ELR (cell line): ENCODE data around the gene SPATS2.

Source experiments
- DNase-seq: peaks from one replicate; pipeline ENCODE4 v3.0.0-alpha.2; 2015; ENCODE audit warnings: low read depth

The SPATS2 gene

DNA sequence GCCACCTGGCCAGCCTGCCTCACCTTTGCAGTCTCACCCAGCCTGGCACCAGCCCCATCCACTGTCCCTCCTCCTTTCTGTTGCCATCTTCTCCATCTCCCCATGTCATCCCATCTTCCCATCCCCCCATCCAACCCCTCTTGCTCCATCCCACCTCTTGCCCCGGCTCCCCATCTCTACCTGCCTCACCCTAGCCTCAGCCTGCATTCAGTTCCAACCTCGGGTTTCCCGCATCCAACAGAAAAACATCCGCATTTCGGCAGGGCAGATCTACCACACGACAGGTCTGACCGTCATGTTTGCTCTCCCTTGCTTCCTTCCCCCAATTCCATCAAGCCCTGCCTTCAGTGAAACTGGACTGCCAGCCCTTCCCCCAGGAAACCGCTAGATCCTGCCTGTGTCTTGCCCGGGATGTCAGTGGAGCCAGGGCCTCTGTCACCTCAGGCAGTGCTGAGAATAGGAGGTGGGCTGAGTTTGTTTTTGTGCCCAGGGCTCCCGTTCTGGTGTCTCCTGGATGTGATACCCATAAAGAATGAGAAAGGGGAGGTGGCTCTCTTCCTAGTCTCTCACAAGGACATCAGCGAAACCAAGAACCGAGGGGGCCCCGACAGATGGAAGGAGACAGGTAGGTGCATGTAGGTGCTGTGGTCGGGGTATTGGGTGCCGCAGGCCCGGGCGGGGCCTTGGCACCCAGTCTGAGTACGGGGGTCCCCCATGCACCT, 174.0 kb downstream of the SPATS2 start:
- no peak for DNase-seq

DNA sequence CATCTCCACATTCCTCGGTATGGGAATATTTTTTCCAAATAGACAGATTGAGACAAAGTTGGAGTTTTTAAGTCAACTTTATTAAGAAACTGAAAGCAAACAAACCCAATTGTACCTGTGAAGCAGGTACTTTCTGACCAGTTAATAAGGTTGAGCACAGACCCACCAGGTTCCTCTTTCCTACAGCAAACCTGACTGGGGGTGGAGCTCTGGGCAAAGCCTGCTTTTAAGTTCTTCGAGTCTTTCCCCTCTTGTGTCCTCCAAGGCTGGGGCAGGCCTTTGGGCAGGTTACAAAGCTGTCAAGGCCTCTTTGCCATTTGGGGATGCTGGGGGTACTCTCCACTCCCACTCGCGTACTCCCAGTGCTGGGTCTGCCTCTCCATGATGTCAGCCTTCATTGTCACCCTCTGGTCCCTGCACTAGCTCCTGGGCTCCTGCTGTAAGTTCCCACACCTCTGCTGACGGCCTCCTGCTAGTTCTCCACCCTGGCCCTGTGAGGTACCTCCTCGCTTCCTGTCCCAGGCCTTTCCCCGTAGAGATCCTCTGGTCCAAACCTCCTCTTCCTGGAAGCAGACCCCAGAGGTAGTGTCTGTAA, 174.7 kb downstream of the SPATS2 start:
- DNase-seq: no peak

DNA sequence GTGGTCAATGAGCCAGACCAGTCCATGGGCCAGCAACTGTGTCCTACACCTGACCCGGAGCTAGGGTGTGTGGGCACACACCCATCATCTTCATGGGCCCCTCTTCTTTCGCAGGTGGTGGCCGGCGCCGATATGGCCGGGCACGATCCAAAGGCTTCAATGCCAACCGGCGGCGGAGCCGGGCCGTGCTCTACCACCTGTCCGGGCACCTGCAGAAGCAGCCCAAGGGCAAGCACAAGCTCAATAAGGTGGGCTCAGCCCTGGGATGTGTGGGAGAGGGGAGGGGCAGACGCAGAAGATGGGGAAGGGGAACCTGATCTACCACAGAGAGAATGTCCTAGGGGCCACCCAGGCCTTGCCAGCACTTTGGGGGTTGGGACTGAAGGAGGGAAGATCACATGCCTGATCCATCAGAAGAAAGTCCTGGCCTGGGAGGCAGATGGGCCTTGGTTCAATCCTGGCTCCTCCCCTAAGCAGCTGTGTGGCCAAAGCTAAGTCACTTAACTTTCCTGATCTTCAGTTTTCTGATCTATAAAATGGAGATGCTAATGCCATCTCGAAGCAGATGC, 175.4 kb downstream of the SPATS2 start:
- no peak for DNase-seq

DNA sequence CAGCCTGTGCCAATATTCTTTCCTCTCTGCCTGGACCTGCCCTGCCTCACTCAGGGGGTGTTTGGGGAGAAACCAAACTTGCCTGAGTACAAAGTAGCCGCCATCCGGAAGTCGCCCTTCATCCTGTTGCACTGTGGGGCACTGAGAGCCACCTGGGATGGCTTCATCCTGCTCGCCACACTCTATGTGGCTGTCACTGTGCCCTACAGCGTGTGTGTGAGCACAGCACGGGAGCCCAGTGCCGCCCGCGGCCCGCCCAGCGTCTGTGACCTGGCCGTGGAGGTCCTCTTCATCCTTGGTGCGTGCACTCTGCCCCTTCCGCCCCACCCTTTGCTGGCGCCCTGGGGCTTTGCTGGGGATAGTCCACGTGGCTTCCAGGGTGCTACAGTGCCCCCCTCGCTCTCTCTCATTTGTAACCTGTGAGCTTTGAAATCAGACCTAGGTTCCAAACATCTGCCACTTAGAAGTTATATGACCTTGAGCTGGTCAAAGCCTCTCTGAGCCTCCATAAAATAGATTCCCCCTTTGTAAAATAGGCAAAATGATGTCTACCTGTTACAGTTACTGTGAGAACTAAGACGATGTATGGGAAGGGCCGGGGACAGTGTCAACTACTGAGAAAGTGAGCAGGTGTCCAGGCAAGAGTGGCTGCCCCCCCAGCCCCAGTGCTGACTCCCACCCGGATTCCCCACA, 176.1 kb downstream of the SPATS2 start:
- DNase-seq: no peak

DNA sequence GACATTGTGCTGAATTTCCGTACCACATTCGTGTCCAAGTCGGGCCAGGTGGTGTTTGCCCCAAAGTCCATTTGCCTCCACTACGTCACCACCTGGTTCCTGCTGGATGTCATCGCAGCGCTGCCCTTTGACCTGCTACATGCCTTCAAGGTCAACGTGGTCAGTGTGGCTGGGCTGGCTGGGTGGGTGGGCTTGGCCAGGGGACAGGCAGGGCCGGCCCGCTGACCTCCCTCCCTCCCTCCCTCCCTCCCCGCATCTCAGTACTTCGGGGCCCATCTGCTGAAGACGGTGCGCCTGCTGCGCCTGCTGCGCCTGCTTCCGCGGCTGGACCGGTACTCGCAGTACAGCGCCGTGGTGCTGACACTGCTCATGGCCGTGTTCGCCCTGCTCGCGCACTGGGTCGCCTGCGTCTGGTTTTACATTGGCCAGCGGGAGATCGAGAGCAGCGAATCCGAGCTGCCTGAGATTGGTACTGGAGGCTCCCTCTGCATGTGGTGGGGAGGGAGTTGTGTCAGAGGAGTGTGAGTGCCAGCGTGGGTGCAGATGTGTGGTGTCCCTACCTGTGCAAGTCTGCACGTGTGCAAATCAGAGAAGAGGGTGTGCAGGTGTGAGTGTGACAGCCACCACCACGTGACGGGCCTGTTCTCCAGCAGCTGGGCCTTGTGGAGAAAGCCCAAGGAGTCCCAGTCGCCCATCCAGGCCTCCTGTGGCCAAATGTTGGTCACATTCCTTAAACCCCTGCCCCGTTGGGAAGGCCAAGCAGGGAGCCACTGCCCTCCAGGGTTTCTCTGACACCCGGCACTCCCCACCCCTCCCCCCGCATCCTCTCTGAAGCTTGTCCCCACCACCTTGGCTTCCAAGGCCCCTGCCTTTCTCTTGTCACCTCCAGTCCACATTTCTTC, 176.9 kb downstream of the SPATS2 start:
- DNase-seq: no peak

DNA sequence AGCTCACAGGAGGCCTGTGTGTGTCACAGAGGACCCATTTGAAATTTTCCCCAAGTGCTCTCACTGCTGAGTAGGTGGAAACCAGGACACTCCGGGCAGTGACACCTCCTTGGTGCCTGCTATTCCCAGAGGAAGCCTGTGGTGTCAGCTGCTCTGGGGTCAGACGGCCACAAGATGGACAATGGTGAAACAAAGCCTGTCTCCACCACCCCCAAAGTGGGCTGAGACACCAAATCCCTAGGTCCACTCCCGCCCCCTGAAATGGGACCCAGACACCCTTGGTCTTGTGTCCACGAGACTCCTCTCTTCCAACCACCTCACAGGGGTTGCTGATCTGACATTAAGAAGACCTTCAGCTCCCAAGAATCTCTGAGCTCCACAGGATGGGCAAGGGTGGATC, 178.6 kb downstream of the SPATS2 start:
- no peak for DNase-seq

DNA sequence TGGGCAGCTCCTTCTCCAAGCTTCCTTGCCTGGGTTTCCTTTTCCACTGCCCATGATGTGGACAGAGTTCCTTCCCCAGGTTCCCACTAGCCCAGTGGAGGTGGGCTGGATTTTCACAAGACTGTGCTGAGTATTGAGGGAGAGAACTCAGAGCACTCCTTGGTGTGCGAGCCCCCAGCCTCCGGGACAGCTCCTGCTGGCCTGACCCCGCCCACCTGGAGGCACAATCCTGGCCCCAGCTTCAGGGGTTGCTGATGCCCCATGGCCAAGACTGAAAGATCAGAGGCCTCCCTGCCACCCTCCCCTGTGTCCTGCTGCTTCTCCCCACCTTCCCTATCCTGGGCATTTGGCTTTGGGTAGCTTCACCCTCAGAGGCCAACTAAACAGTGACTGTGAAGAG, 179.2 kb downstream of the SPATS2 start:
- no peak for DNase-seq

DNA sequence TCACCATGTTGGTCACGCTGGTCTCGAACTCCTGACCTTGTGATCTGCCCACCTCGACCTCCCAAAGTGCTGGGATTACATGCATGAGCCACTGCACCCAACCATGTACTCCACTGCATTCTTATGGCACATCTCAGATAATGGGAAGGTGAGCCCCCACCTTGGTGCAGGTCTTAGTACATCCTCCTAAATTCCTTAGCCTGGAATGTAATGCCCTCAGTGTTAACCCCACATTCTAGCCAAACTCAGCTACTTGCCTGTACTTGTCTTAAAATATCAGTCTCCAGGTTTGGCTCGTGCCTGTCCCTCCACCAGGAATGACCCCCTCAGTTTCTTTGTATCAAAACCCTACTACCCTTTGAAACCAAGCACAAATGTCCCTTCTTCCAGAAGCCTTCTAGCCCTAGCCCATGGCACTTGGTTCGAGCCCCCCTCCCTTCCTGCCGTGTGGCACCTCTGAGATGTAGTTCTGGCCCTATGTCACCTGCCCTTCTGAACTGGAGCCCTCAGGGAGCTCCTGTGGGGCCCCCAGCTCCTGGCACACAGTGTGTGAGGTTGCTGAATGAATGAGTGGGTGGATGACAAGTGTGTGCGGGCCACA, 179.9 kb downstream of the SPATS2 start:
- DNase-seq: no peak

DNA sequence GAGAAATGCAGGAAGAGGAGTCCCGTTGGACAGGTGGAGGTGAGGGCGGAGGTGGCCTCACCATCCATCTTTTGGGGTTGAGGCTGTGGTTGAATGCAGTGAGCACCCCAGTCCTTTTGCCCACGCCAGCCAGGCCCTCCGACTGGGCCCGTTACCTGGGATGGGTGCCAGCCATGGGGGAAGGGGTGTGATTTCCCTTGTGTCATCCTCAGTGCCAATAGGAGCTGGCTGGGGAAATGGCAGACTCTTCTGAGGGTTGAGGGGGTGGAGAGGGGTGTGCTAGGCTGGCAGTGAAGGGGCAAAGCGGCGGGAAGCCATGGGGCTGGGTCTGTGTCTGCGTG, 181.2 kb downstream of the SPATS2 start:
- DNase-seq: no peak

DNA sequence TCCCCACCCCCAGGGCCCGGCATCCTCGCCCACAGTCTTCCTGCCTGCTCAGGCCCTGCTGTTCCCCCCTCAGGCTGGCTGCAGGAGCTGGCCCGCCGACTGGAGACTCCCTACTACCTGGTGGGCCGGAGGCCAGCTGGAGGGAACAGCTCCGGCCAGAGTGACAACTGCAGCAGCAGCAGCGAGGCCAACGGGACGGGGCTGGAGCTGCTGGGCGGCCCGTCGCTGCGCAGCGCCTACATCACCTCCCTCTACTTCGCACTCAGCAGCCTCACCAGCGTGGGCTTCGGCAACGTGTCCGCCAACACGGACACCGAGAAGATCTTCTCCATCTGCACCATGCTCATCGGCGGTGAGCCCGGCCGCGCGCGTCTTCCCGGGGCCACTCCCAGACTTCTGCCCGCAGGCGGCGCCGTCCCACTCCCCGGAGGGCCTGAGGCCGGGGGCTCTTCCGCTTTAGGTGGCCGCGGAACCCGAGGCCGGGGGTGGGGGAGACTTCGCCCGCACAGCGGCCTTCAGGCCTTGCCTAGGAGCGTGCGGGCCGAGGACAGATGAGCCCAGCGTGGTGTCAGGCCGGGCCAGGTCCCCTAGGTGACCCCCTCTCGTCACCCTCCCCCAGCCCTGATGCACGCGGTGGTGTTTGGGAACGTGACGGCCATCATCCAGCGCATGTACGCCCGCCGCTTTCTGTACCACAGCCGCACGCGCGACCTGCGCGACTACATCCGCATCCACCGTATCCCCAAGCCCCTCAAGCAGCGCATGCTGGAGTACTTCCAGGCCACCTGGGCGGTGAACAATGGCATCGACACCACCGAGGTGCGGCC, 181.8 kb downstream of the SPATS2 start:
- DNase-seq: no peak

DNA sequence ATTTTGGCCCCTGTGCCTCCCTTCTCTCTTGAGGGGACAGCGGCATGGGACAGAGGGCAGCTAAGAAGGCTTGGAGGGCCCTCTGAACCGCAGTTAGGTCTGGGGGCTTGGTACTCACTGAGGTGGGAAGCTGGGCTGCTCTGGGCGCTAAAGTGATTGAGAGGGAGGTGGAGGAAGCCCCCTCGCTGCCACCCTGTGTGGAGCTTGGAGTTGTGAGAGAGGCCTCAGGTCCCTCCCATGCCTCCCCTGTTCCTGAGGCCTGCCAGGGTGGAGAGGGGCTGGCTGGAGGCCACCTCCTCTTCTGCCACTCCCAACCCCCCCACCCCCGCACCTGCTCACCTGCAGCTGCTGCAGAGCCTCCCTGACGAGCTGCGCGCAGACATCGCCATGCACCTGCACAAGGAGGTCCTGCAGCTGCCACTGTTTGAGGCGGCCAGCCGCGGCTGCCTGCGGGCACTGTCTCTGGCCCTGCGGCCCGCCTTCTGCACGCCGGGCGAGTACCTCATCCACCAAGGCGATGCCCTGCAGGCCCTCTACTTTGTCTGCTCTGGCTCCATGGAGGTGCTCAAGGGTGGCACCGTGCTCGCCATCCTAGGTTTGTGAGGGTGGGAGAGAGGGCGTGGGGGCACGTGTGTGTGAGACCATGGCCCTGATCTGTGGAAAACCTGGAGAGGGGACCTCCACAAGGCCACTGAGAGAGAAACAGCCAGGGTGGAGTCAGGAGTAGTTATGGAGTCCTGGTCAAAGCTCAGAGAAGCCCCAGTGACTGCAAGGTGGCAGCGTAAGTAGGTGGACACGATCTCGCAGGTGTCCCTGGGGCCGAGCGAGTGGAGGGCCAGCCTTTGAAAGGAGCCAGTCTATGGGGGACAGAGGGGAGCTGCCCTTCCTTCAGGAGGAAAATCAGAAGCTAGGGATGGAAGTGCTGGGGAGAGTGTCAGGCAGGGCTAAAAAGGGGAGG, 182.8 kb downstream of the SPATS2 start:
- no peak for DNase-seq

DNA sequence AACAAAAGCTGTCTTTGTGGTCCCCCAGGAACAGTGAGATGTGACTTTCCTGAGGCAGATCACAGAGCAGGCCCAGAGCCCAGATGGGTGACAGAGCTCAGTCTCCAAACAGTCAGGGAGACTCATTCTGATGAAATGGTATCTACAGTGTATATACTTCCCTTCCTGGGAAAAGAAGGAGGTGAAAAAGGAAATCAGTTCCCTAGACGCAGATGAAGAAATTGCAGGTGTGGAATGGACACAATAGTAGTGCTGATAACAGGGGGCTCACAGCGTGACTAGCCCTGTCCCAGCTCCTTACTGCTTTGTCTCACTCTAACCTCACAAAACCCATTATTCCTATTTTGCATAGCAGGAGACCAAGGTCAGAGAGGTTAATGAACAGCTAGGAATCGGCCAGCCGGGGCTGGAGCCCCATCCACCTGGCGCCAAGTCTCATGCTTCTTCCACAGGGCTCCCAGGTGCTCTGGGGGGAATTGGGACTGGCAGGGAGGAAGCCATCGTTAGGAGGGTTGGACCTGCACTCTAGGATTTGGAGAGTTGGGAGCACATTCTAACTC, 183.5 kb downstream of the SPATS2 start:
- DNase-seq: no peak

DNA sequence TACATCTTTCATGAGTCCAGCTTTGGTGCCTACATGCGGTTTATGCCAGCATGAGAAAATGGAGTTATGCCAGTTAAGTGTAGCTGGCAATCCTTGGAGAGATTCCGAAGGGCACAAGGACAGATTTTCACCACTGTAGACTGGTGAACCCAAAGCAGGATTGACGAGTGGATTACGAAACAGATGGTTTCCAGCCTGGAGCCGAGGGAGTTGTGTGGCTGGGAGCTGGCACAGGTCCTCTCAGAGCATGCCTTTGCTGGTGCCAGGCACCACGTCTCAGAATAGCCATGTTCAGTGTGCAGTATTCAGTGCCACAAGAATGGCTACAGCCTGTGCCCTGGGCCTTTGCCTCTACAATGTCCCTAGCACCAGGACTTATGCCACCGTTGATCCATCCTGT, 184.8 kb downstream of the SPATS2 start:
- DNase-seq: no peak

DNA sequence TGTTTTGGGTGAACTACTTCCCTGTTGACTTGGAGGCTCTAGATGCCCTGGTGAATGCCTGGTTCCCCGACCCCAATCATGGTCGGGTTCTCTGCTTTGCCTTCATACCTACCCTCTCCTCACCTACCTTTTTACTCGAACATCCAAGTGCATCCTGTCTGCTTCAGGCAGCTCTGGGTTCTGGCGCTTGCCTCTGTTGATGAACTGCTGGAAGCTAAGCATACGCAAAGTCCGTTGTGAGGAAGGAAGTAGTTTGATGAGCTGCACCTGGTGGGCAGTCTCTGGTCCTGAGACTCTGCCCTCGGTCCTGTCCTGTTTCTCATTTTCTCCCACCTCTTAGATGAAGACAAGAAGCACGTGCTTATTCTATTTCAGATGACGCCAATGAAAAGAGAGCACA, 185.2 kb downstream of the SPATS2 start:
- no peak for DNase-seq

DNA sequence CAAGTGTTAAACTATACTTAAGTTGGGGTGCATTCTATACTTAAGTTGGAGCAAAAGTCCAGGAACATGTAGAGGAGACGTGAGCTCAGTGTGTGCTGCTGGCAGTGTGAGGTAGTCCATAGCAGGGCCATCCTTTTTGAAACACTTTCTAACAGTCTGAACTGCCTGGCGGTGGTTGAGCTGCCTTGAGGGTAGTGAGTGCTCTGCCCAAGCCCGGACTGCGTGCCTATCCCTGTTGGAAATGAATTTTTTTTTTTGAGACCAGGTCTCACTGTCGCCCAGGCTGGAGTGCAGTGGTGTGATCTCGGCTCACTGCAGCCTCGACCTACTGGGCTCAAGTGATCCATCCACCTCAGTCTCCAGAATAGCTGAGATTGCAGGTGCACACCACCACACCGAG, 185.6 kb downstream of the SPATS2 start:
- no peak for DNase-seq

DNA sequence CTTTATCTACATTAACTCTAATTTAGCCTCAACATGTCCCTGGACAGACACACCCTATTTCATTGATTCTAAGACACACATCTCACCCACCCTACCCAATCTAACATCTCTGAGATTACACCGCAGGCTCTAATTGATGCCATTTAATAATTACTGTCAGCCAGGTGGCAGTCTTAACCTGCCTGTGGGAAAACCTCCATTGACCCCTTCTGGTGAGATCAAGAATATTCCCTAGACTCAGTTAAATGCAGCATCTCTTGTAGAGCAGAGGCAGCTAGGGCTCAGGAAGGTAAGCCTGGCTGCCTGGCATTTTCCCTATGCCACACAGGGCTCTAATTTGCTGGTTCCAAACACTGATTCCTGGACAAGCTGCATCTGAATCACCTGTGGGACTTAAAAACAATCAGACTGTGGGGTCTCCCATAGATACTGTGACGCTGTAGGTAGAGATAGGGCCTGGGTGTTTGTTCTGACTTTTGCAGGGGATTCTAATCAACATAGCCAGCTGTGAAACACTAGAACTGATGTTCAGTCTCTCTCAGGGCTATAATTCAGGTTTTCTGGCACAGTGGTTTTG, 186.3 kb downstream of the SPATS2 start:
- DNase-seq: peak; percentile 69

DNA sequence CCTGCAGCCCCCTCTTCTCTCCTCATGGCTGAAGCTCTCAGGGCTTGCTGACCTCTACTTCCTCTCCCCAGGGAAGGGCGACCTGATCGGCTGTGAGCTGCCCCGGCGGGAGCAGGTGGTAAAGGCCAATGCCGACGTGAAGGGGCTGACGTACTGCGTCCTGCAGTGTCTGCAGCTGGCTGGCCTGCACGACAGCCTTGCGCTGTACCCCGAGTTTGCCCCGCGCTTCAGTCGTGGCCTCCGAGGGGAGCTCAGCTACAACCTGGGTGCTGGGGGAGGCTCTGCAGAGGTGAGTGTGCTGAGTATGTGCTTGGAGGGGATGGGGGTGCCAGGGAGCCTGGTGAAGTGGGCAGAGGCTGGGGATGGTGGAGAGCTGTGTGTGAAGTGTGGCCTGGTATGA, 187.0 kb downstream of the SPATS2 start:
- no peak for DNase-seq

DNA sequence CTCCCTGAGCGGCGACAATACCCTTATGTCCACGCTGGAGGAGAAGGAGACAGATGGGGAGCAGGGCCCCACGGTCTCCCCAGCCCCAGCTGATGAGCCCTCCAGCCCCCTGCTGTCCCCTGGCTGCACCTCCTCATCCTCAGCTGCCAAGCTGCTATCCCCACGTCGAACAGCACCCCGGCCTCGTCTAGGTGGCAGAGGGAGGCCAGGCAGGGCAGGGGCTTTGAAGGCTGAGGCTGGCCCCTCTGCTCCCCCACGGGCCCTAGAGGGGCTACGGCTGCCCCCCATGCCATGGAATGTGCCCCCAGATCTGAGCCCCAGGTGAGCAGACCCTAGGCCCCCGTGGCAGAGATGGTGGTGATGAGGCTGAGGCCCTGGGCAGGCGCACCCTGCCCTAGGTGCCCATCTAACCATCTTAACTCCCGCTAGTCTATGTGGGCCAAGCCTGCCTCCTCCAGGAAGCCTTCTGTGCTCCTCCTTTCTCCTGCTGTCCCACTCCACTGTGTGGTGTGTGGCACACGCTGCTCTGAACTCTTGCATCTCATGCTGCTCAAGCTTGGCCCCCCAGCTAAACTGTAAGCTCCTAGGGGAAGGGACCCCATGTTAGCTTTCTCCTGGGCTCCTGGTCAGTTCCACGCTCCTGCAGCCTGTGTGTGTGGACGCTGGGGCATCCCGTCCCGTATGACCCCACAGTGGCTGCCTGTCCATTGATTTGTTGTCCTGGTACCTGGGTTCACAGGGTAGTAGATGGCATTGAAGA, 188.5 kb downstream of the SPATS2 start:
- no peak for DNase-seq
